ENCODE measurements around the gene NF2. TPM values are rescaled to one million over a fixed set of nuclear protein-coding genes. Genes with fewer than 3 reads are reported as not detected.

The NF2 gene
- total and polyA plus RNA-seq, 2 of the 8 experiments (the other 6 are each of a cell fraction or from before 2014, with no cell fraction given) = 17.6 to 53.6 TPM

GRCh38 chr22:29615705-29616327 is 12.4 kb downstream of the NF2 start (continued):
- no peak for TF ChIP-seq CHD1 (IDR thresholded peaks at IDR 0.05; ENCODE audit: low read depth, low read length)
